A549 (cell line): ENCODE data around the gene WASF2.

Experiments used
- POLR2A ChIP-seq: IDR thresholded peaks from 2 replicates; pipeline ENCODE4 v1.6.1; 2012; ENCODE audit warnings: mild to moderate bottlenecking, low read length
- RAD21 ChIP-seq, 2 experiments: fragments of >200 bp in 1 of 2; sonication (Bioruptor Twin) in 1 of 2; formaldehyde crosslinking in 1 of 2; IDR thresholded peaks in 1 of 2; conservative IDR thresholded peaks in 1 of 2; 2 replicates in 1 of 2; 3 replicates in 1 of 2; pipeline ENCODE4 v1.6.1; 2012 to 2018; ENCODE audit warnings: inconsistent platforms in 1 of 2

GRCh38 chr1:27513528-27513927, 23.6 kb upstream of the WASF2 start:
- TF ChIP-seq POLR2A = no peak
- no peak for TF ChIP-seq RAD21 (conservative IDR thresholded peaks at IDR 0.05 in 1 of 2, IDR thresholded peaks at IDR 0.05 in 1 of 2)
